Bronchial epithelial cell (primary cell): ENCODE results near the gene CCDC142. TPM values are rescaled to one million over a fixed set of nuclear protein-coding genes. Genes with fewer than 3 reads are reported as not detected.
A peak's percentile ranks its signal among the peaks of the same experiment; 100 is the strongest.

ENCODE experiments used
- DNase-seq: peaks from one replicate; pipeline ENCODE4 v3.0.0-alpha.2; 2010; ENCODE audit warnings: low read depth
- FAIRE-seq: peaks from 2 replicates; lab custom pipeline; 2011; peaks lifted over from hg19 to GRCh38; lab: Jason Lieb, UNC
- H3K27me3 ChIP-seq: 2 replicates; pipeline ENCODE4 v1.5.1; 2011; ENCODE audit warnings: low read length; ENCODE audit not compliant: control insufficient read depth, insufficient read depth
- H3K36me3 ChIP-seq: 2 replicates; pipeline ENCODE4 v1.5.1; 2011; ENCODE audit warnings: low read length; ENCODE audit not compliant: control insufficient read depth, insufficient read depth
- H3K4me3 ChIP-seq: 2 replicates; pipeline ENCODE4 v1.5.1; 2011; ENCODE audit warnings: mild to moderate bottlenecking, low read depth, low read length, control low read depth
- total RNA-seq: library from RNA; depleted of rRNA; stranded (reverse); fragments of >200 nt; gene quantifications from 2 replicates; pipeline ENCODE4 v1.2.1, GENCODE V29; 2014
- TF ChIP-seq, protein P1 (sequence below): IDR thresholded peaks from 2 replicates; pipeline ENCODE4 v1.5.1; 2011; ENCODE audit warnings: mild to moderate bottlenecking, moderate library complexity, low read length, control low read depth, inconsistent platforms; ENCODE audit not compliant: insufficient read depth, severe bottlenecking

Gene CCDC142
- total RNA-seq, 1 donor from 2014 or later = 12.1 TPM

DNA sequence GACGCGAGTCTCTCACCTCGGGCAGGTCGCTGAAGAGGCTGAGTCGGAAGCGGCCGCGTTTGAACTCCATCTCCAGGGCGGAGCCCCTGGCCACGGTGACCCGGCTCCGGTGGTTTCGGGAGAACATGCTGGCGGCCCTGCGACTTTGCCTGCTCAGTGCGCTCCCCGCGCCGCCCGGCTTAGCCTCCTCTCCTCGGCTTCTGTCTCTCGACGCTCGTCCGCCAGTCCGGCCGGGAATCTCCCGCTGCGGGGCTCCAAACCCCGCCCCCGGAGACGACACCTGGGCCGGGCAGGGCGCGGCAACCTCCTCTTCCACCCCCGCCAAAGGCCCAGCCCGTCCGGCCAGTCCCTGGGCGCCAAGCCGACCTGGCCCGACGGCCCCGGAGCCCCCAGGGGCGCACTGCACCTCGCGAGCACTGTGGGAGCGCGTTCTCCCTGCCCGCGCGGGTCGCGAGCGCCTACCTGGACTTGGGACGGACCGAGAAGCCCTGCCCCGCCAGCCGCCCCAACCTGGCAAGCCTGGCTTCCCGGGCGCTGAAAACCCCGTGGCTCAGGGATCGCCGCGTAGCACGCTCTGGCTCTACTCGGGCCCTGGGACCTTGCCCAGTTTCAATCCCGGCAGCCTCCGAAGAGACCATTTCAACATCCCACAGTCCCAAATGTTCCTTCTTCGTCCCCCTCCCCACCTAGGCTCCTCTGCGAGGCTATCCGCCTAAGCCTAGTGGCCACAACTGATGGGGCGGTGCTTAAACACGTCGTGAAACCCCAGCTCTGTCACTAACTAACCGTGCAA lies 40.9 kb downstream of the CCDC142 start, which contains the start of gene RTKN:
TSS of gene RTKN (minus strand) at position 248 of the 793 bp plus-strand sequence. CDS start at position 127, 121 bp downstream.
- no peaks in the 10 kb centered on the region for H3K36me3 ChIP-seq
- no peaks in the 10 kb centered on the region for H3K27me3 ChIP-seq
- FAIRE-seq (no peak), DNase-seq (peak; percentile 64)
- TF ChIP-seq, protein P1, sequence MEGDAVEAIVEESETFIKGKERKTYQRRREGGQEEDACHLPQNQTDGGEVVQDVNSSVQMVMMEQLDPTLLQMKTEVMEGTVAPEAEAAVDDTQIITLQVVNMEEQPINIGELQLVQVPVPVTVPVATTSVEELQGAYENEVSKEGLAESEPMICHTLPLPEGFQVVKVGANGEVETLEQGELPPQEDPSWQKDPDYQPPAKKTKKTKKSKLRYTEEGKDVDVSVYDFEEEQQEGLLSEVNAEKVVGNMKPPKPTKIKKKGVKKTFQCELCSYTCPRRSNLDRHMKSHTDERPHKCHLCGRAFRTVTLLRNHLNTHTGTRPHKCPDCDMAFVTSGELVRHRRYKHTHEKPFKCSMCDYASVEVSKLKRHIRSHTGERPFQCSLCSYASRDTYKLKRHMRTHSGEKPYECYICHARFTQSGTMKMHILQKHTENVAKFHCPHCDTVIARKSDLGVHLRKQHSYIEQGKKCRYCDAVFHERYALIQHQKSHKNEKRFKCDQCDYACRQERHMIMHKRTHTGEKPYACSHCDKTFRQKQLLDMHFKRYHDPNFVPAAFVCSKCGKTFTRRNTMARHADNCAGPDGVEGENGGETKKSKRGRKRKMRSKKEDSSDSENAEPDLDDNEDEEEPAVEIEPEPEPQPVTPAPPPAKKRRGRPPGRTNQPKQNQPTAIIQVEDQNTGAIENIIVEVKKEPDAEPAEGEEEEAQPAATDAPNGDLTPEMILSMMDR = peak; percentile 16
- peak within 1 kb of the TSS; percentile 64 for H3K4me3 ChIP-seq

DNA sequence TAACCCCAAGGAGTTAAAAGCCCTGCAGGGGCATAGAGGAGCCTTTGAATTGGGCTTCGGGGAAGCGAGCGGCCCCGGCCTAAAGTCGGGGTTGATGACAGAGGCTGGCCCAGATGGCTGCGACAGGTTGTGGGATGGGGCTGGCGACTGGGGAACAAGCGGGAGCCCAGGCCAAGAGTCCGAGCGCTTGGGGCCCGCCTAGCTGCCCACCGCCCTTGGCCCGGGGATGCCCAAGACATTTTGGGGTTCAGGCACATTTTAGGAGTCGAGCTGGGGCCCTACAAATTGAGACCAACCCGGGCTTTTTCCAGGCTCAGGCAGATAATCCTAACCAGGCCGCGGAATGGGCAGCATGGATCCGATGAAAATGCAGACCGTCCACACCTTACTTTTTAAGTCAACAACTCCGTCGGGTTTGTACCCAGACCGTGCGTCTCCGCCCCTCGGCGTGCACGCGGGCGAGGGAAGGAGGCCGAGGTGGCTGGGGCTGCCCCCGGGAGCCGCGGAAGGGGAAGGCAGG lies 41.6 kb downstream of the CCDC142 start:
- peaks cover under 1% of the 10 kb centered on the region for H3K36me3 ChIP-seq
- TF ChIP-seq, protein P1 = no peak
- H3K4me3 ChIP-seq = peak overlapping the region; percentile 64
- DNase-seq (no peak), FAIRE-seq (no peak)
- H3K27me3 ChIP-seq = no peaks in the 10 kb centered on the region

DNA sequence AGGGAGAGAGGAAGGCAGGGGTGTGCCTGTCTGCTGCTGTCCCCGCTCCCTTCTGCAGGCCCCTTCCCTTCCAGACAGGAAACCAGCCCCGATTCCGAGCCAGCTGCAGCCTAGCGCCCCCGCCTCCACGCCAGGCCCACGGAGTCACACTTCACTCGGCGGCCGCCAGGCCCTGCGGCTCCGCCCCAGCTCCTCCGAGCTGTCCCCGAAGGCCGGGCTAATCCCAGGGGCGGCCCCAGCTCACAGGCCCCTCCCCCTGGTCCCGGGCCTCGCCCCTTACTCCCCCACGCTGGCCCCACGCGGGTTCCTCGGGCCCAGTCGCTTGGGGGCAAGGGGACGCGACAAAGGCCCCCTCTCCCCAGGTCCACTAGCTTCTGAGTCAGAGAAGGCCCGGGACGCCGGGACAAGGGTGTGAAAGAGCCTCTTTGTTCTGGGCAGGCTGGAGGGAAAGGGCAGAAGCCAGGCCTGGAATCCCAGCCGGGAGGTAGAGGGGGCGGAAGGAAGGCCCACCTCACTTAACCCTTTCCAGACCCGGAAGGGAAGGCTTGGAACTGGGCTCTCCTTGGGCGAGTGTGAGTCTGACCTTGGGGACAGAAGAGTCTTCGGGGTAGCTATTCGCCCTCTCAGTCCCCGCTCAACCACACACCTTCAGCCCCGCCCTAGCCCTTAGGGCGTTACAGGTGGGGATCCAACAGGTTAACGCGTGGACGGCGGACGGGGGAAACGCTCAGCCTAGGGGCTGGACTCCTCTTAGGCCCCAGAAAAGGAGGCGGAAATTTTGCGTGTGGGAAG lies 42.2 kb downstream of the CCDC142 start:
- FAIRE-seq (no peak), DNase-seq (peak; percentile 55)
- H3K4me3 ChIP-seq = peak overlapping the region; percentile 64
- H3K27me3 ChIP-seq = no peaks in the 10 kb centered on the region
- TF ChIP-seq, protein P1 = peak; percentile 31
- peaks cover 2% of the 10 kb centered on the region for H3K36me3 ChIP-seq

DNA sequence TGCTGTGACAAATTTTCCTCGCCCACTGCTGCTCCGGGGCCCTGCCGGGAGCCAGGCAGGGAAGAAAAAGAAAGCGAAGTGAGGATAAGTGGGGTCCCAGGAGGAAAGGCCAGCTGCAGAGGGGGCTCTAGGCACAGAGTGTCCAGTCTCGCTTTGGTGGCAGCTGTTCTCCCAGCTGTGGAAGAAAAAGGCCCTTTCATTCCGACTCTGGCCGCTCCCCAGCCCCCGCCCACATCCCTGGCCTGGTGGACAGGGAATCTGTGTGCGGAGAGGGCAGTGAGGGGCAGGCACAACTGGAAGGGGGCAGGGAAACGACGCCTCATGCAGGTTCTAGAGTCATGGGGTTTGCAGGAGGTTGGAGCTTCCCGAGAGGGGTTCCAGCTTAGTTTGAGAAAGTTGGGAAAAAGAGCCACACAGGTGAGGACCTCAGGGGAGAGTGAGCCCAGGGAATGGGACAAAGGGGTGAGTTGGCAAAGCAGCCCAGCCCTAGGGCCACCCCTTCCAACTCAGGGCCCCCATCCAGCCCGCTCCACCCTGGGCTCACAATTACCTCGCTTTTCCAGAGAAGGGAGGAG lies 42.9 kb downstream of the CCDC142 start:
- H3K36me3 ChIP-seq = peaks cover 2% of the 10 kb centered on the region
- no peaks in the 10 kb centered on the region for H3K27me3 ChIP-seq
- TF ChIP-seq, protein P1 = no peak
- DNase-seq (no peak), FAIRE-seq (no peak)
- H3K4me3 ChIP-seq = peak overlapping the region; percentile 64

DNA sequence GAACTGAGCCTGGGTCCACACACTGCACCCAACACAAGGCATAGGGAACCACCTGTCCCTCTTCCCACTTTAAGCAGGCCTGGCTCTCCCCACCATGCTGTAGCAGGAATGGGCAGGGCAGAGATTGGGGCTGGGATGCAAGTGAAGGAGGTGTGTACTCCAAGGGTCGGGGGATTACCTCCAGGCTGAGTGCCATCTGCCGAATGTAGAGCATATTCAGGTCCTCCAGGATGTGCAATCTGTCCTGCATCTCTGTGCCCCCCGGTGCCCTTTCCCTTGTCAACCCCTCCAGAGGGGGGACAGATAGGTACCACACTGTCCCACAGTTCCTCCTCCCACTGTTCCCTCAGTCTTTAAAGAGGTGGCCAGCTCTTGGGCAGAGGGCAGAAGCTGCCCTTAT lies 43.4 kb downstream of the CCDC142 start:
- H3K36me3 ChIP-seq = peaks cover 2% of the 10 kb centered on the region
- TF ChIP-seq, protein P1 = no peak
- FAIRE-seq = no peak
- no peaks in the 10 kb centered on the region for H3K27me3 ChIP-seq
- H3K4me3 ChIP-seq = no peak overlapping the region
- no peak for DNase-seq
